H1 (cell line): ENCODE measurements around the gene SAMD4A. TPM values are rescaled to one million over a fixed set of nuclear protein-coding genes. Genes with fewer than 3 reads are reported as not detected.

Source experiments
- ATF3 ChIP-seq: IDR thresholded peaks from 2 replicates; pipeline ENCODE4 v1.6.1; 2011; ENCODE audit warnings: low read depth, mild to moderate bottlenecking, low read length; ENCODE audit not compliant: insufficient read depth
- CBX8 ChIP-seq: fragments of 300-800, 300-1000 bp; sonication (generic); IDR thresholded peaks from 2 replicates; pipeline ENCODE4 v1.7.1; 2016; ENCODE audit warnings: low read depth, low read length, borderline replicate concordance
- CEBPB ChIP-seq: IDR thresholded peaks from 2 replicates; pipeline ENCODE4 v1.6.1; 2012; ENCODE audit warnings: low read depth, low read length
- CTBP2 ChIP-seq: IDR thresholded peaks from 2 replicates; pipeline ENCODE4 v1.7.0; 2011; ENCODE audit warnings: borderline replicate concordance, mild to moderate bottlenecking, moderate library complexity, mixed read lengths, low read length; ENCODE audit not compliant: insufficient read depth, insufficient read length
- CTCF ChIP-seq, 3 experiments: IDR thresholded peaks; 1 replicate in 2 of 3; 2 replicates in 1 of 3; pipeline versions ENCODE4 v1.5.1 to v1.6.1; 2011; ENCODE audit warnings: low read length in 3 of 3, mild to moderate bottlenecking in 3 of 3, inconsistent platforms in 2 of 3, low read depth in 1 of 3, moderate library complexity in 1 of 3; ENCODE audit not compliant: insufficient read depth in 1 of 3; ENCODE audit errors: control extremely low read depth in 1 of 3
- E2F6 ChIP-seq: IDR thresholded peaks from 2 replicates; pipeline ENCODE4 v1.6.1; 2012; ENCODE audit warnings: inconsistent platforms
- EGR1 ChIP-seq: IDR thresholded peaks from 2 replicates; pipeline ENCODE4 v1.6.1; 2011; ENCODE audit warnings: low read depth, low read length, borderline replicate concordance
- EP300 ChIP-seq, 2 experiments: IDR thresholded peaks; 1 replicate in 1 of 2; 2 replicates in 1 of 2; pipeline ENCODE4 v1.6.1; 2011 to 2012; ENCODE audit warnings: low read depth in 2 of 2, low read length in 2 of 2, mild to moderate bottlenecking in 2 of 2, borderline replicate concordance in 1 of 2, inconsistent platforms in 1 of 2, moderate library complexity in 1 of 2
- FOSL1 ChIP-seq: IDR thresholded peaks from 2 replicates; pipeline ENCODE4 v1.6.1; 2011; ENCODE audit warnings: mild to moderate bottlenecking, low read depth, low read length, moderate library complexity; ENCODE audit not compliant: insufficient read depth
- HDAC6 ChIP-seq: IDR thresholded peaks from one replicate; pipeline ENCODE4 v1.7.1; 2012; ENCODE audit warnings: low read depth, mild to moderate bottlenecking, inconsistent platforms, low read length, moderate library complexity
- JUN ChIP-seq: IDR thresholded peaks from 2 replicates; pipeline ENCODE4 v1.6.1; 2011; ENCODE audit warnings: low read depth, mild to moderate bottlenecking, improper control_type of control experiment, low read length
- NANOG ChIP-seq: IDR thresholded peaks from 2 replicates; pipeline ENCODE4 v1.6.1; 2011; ENCODE audit warnings: low read length, low read depth, mild to moderate bottlenecking, inconsistent platforms; ENCODE audit not compliant: insufficient read depth, poor library complexity, severe bottlenecking
- RAD21 ChIP-seq, 2 experiments: IDR thresholded peaks in 1 of 2; conservative IDR thresholded peaks in 1 of 2; 2 replicates each; pipeline ENCODE4 v1.6.1; 2011; ENCODE audit warnings: low read depth in 2 of 2, low read length in 2 of 2, improper control_type of control experiment in 1 of 2, inconsistent platforms in 1 of 2, mild to moderate bottlenecking in 1 of 2, moderate library complexity in 1 of 2
- RFX5 ChIP-seq: IDR thresholded peaks from 2 replicates; pipeline ENCODE4 v1.6.1; 2011; ENCODE audit warnings: low read depth, low read length, improper control_type of control experiment, borderline replicate concordance
- RXRA ChIP-seq: IDR thresholded peaks from 2 replicates; pipeline ENCODE4 v1.6.1; 2011; ENCODE audit warnings: low read depth, mild to moderate bottlenecking, low read length, moderate library complexity; ENCODE audit not compliant: insufficient read depth
- TCF12 ChIP-seq: IDR thresholded peaks from 2 replicates; pipeline ENCODE4 v1.6.1; 2011; ENCODE audit warnings: low read depth, mild to moderate bottlenecking, low read length
- TEAD4 ChIP-seq: IDR thresholded peaks from 2 replicates; pipeline ENCODE4 v1.6.1; 2012; ENCODE audit warnings: low read depth, low read length, inconsistent platforms, mixed read lengths
- YY1 ChIP-seq: IDR thresholded peaks from 2 replicates; pipeline ENCODE4 v1.6.1; 2011; ENCODE audit warnings: low read depth, mild to moderate bottlenecking, low read length
- polyA plus RNA-seq, 7 experiments: library from polyadenylated mRNA; depleted of rRNA in 3 of 7; stranded (reverse) in 5 of 7; unstranded in 2 of 7; fragments of >200 nt in 5 of 7; fragments of 200-250 nt in 2 of 7; gene quantifications; 1 replicate in 5 of 7; 2 replicates in 1 of 7; 4 replicates in 1 of 7; pipeline versions ENCODE4 v1.2.1 to v1.2.3, GENCODE V29; 2011 to 2013; ENCODE audit warnings: missing spikeins in 2 of 7, mixed read lengths in 2 of 7
- total RNA-seq: library from RNA; stranded (reverse); fragmentation: NEBNext Ultra II Directional; extraction: Animal tissue kit (Norgen Biotek cat#: 25700); gene quantifications from 2 replicates; pipeline ENCODE4 v1.2.1, GENCODE V29; 2021

Gene SAMD4A
- total and polyA plus RNA-seq, 2 of the 8 experiments (the other 6 are each of a cell fraction or from before 2014, with no cell fraction given) = 2.4 to 12.3 TPM

- TF ChIP-seq TEAD4 = no peak
- no peak for TF ChIP-seq RFX5
- TF ChIP-seq RXRA = 0 out of 2 replicates have a peak, but pooled peaks have one; percentile 4
- 0 out of 2 replicates have a peak, but pooled peaks have one; percentile 19 for TF ChIP-seq TCF12
- TF ChIP-seq CEBPB = no peak
- peak; percentile 89 to 94 (median 92) for TF ChIP-seq CTCF (IDR thresholded peaks at IDR 0.05; ENCODE audit: control extremely low read depth in 1 of 3, insufficient read depth in 1 of 3, low read depth in 1 of 3, low read length in 3 of 3)
- no peak for TF ChIP-seq JUN
- no peak for TF ChIP-seq HDAC6
- no peak for TF ChIP-seq CBX8
- TF ChIP-seq NANOG = no peak
- TF ChIP-seq ATF3 = no peak
- no peak for TF ChIP-seq FOSL1
- TF ChIP-seq EGR1 = no peak
- TF ChIP-seq YY1 = peak; percentile 75
- TF ChIP-seq CTBP2 = no peak
- TF ChIP-seq RAD21 (IDR thresholded peaks at IDR 0.05 in 1 of 2, conservative IDR thresholded peaks at IDR 0.05 in 1 of 2; ENCODE audit: low read depth in 2 of 2, low read length in 2 of 2) = peak; percentile 93
- 0 out of 3 replicates have a peak, but pooled peaks of 1 of the 2 experiments have one; percentile 35 for TF ChIP-seq EP300 (IDR thresholded peaks at IDR 0.05; ENCODE audit: borderline replicate concordance in 1 of 2, low read depth in 2 of 2, low read length in 2 of 2)
- TF ChIP-seq E2F6 = peak; percentile 80
These were observed 238.8 kb downstream of the SAMD4A start (continued) for GRCh38 chr14:54805445-54806322.
